Measurements from ENCODE around the gene CMC4. TPM values are rescaled to one million over a fixed set of nuclear protein-coding genes. Genes with fewer than 3 reads are reported as not detected.

Gene CMC4
- total RNA-seq, 4 donors from 2014 or later = 28.0 to 36.3 (median 32.9) TPM

DNA sequence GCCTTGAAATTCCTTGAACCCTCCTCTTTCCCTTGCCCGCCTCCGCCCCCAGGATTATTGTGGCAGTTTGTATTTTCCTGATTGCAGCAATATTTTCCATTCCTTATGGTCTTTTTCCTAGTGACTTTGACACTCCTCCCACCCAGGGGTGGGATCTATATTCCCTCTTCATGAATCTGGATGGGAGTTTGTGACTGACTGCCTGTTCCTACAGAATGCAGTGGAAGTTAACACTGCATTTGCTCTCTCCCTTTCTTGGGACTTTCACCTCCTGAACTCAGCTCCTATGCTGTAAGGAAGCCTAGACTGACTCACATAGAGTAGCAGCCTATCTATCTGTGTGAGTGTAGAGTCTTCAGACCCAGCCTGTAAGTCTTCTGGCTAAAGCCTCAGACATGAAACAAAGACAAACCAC is 42.1 kb downstream of the CMC4 start:
- intact Hi-C loops (cut with DNase I) = no loop called here
- Histone ChIP-seq H3K4me3 (no peak overlapping the region), H3K27me3 (no peaks in the 10 kb centered on the region), H3K4me1 (peaks cover 6 to 30% (median 12%) of the 10 kb centered on the region in 4 donors), H3K36me3 (peaks cover 0 to 6% (median 0%) of the 10 kb centered on the region in 4 donors), H3K9me3 (no peaks in the 10 kb centered on the region), H3K27ac (replicated peaks in 1 of 4) (peak overlapping the region; percentile 93 to 96 (median 94))
- TF ChIP-seq POLR2AphosphoS5 (IDR thresholded peaks at IDR 0.05) = peak in 1 of 2 donors; percentile 9
- no peak for TF ChIP-seq EP300 (IDR thresholded peaks at IDR 0.05)
- 58% methylated on average over 2 of the region's 2 CpGs for WGBS
- no peak for DNase-seq (ENCODE audit: extremely low spot score)

DNA sequence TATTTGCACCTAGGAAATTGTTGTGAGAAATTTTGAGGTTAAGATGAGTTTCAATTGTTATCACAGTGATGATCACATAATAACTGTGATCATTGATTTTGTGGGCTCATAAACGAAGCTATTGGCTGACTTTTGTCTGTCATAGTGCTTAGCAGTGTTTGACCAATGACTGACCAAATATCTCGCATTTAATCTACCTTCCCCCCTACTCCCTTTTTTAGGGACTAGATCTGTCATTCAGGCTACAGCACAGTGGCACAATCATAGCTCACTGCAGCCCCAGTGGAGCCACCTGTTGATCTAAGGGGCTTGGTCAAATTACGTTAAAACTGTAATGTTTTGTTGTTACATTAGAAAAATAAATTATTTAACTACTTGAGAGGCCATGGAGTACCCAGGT is 42.8 kb downstream of the CMC4 start:
- 31% methylated on average over 3 of the region's 3 CpGs for WGBS
- Histone ChIP-seq H3K4me3 (peak overlapping the region; percentile 63 to 73 (median 66)), H3K36me3 (no peaks in the 10 kb centered on the region), H3K27ac (replicated peaks in 1 of 4) (peak overlapping the region; percentile 93 to 96 (median 94)), H3K4me1 (peaks cover 6 to 30% (median 12%) of the 10 kb centered on the region in 4 donors), H3K27me3 (no peaks in the 10 kb centered on the region), H3K9me3 (no peaks in the 10 kb centered on the region)
- intact Hi-C loops (cut with DNase I) = no loop called here
- TF ChIP-seq POLR2A (IDR thresholded peaks at IDR 0.05; ENCODE audit: low read depth) (no peak), POLR2AphosphoS5 (IDR thresholded peaks at IDR 0.05) (no peak), EP300 (IDR thresholded peaks at IDR 0.05) (no peak)
- TF ChIP-seq, protein P1, sequence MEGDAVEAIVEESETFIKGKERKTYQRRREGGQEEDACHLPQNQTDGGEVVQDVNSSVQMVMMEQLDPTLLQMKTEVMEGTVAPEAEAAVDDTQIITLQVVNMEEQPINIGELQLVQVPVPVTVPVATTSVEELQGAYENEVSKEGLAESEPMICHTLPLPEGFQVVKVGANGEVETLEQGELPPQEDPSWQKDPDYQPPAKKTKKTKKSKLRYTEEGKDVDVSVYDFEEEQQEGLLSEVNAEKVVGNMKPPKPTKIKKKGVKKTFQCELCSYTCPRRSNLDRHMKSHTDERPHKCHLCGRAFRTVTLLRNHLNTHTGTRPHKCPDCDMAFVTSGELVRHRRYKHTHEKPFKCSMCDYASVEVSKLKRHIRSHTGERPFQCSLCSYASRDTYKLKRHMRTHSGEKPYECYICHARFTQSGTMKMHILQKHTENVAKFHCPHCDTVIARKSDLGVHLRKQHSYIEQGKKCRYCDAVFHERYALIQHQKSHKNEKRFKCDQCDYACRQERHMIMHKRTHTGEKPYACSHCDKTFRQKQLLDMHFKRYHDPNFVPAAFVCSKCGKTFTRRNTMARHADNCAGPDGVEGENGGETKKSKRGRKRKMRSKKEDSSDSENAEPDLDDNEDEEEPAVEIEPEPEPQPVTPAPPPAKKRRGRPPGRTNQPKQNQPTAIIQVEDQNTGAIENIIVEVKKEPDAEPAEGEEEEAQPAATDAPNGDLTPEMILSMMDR (IDR thresholded peaks at IDR 0.05) = no peak
- DNase-seq (ENCODE audit: extremely low spot score) = no peak

DNA sequence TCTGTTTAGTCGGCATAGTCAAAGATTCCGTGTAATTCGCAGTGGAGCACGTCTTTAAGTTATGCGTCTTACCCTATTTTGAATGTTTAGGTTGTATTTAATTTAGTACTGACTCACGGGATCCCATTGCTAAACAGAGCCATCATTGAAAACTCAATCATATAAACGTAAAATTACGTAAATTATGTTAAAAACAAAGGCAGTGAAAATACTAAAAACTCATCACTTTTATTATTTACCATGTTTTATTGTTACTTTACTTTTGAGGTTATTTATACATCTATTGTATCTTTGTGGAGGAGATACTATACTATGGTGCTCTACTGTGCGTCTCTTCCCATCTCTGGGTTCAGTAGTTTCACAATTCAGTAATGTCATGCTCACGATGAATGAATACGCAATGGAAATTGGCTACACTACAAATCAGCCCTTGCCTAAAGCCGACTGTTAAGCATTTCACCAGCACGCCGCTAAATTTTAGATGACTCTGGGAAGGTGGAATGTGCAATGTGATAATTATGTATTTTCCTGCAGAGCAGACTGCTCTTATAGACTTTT is 43.3 kb downstream of the CMC4 start:
- H3K27me3 ChIP-seq = no peaks in the 10 kb centered on the region
- H3K4me1 ChIP-seq = peaks cover 6 to 30% (median 12%) of the 10 kb centered on the region in 4 donors
- intact Hi-C loops (cut with DNase I) = no loop called here
- no peaks in the 10 kb centered on the region for H3K36me3 ChIP-seq
- H3K4me3 ChIP-seq = peak overlapping the region; percentile 63 to 73 (median 66)
- TF ChIP-seq, protein P1 (IDR thresholded peaks at IDR 0.05) = no peak
- TF ChIP-seq EP300 (IDR thresholded peaks at IDR 0.05) (peak; percentile 59), POLR2A (IDR thresholded peaks at IDR 0.05; ENCODE audit: low read depth) (no peak), POLR2AphosphoS5 (IDR thresholded peaks at IDR 0.05) (peak; percentile 62 to 92)
- peak overlapping the region; percentile 93 to 96 (median 94) for H3K27ac ChIP-seq (replicated peaks in 1 of 4)
- H3K9me3 ChIP-seq = no peaks in the 10 kb centered on the region
- no peak for DNase-seq (ENCODE audit: extremely low spot score)
- 40% methylated on average over 14 of the region's 14 CpGs for WGBS

DNA sequence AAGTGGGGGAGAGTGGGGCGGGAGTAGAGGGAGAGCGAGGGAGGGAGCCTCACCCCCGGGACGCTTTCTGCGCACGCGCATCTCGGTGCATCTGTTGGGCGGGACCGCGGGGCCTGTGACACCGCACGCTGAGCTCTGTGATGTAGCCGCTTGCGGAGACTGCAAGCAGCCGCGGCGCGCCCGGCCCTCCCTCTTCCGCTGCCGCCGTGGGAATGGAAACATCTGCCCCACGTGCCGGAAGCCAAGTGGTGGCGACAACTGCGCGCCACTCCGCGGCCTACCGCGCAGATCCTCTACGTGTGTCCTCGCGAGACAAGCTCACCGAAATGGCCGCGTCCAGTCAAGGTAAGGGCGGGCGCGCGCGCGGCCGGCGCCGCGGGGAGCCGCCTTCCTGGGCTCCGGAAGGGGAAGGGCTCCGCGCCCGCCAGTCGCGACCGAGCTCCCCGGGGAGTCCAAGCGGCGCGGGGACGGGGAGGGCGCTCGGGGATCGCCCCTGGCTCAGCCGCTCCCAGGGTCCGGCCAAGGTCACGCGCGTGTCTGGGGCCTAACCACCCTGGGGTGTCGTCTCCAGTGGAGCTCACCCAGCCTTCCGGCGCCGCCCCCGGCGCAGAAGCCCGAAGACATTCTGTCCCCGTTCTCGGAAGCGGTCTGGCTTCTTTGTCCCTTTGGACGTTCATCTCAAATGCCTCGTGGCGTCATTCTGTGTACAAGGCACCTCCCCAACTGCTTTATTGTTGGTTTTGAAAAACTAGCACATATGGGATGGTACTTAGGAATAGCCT is 44.0 kb downstream of the CMC4 start, which contains the start of gene FUNDC2:
Gene FUNDC2 (plus strand): TSS at position 118 of the 782 bp plus-strand sequence. CDS start 95 bp downstream, at position 213.
- intact Hi-C loops (cut with DNase I) = no loop called here
- WGBS = 42% methylated on average over 69 of the region's 82 CpGs
- Histone ChIP-seq H3K4me3 (peak within 1 kb of the TSS; percentile 63 to 73 (median 66)), H3K4me1 (peaks cover 6 to 30% (median 12%) of the 10 kb centered on the region in 4 donors), H3K27me3 (no peaks in the 10 kb centered on the region), H3K27ac (replicated peaks in 1 of 4) (peak within 1 kb of the TSS; percentile 93 to 96 (median 94)), H3K36me3 (no peaks in the 10 kb centered on the region), H3K9me3 (no peaks in the 10 kb centered on the region)
- TF ChIP-seq POLR2A (IDR thresholded peaks at IDR 0.05; ENCODE audit: low read depth) (peak; percentile 19), POLR2AphosphoS5 (IDR thresholded peaks at IDR 0.05) (peak; percentile 77 to 84)
- TF ChIP-seq, protein P1 (IDR thresholded peaks at IDR 0.05) = no peak
- peak; percentile 97 for DNase-seq (ENCODE audit: extremely low spot score)

DNA sequence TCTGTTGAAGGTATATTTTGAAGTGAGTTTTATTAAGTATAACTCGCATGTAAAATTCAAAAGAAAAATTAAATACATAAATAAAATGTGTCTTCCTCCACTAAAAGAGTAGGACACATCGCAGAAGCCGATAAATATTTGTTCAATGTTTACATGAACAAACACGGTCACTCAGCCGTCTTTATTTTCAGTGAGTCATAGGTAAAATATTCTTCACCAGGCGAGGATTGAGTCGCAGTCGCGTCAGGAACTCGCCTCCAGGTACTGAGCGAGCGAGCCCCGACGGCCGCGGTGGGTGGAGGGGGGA is 44.6 kb downstream of the CMC4 start:
- TF ChIP-seq EP300 (IDR thresholded peaks at IDR 0.05) = no peak

More for the DNA sequence above, 44.6 kb downstream of the CMC4 start:
- peaks cover 6 to 25% (median 12%) of the 10 kb centered on the region in 4 donors for H3K4me1 ChIP-seq
- intact Hi-C loops (cut with DNase I) = no loop called here
- DNase-seq (ENCODE audit: extremely low spot score) = no peak
- H3K9me3 ChIP-seq = no peaks in the 10 kb centered on the region
- H3K36me3 ChIP-seq = no peaks in the 10 kb centered on the region
- 56% methylated on average over 13 of the region's 16 CpGs for WGBS
- H3K27ac ChIP-seq (replicated peaks in 1 of 4) = peak overlapping the region; percentile 93 to 96 (median 94)
- no peaks in the 10 kb centered on the region for H3K27me3 ChIP-seq
- H3K4me3 ChIP-seq = peak overlapping the region; percentile 63 to 73 (median 66)

Data from esophagus muscularis mucosa (tissue), 4 donors.